Nephron (organoid): Measurements from ENCODE around the gene KIF26B.

Experiments
- H3K27ac Mint-ChIP-seq, 3 experiments: 2 replicates each; pipeline ENCODE4 v1.8.0; 2020; ENCODE audit warnings: mixed read lengths in 3 of 3, mild to moderate bottlenecking in 2 of 3, moderate library complexity in 1 of 3
- H3K27me3 Mint-ChIP-seq: 2 replicates; pipeline ENCODE4 v1.8.0; 2021; ENCODE audit warnings: low read depth, mild to moderate bottlenecking, moderate library complexity, mixed read lengths
- H3K36me3 Mint-ChIP-seq: 2 replicates; pipeline ENCODE4 v1.8.0; 2020; ENCODE audit warnings: low read depth, mixed read lengths
- H3K4me1 Mint-ChIP-seq: 2 replicates; pipeline ENCODE4 v1.8.0; 2020; ENCODE audit warnings: mixed read lengths
- H3K4me3 Mint-ChIP-seq, 3 experiments: 2 replicates each; pipeline ENCODE4 v1.8.0; 2020; ENCODE audit warnings: mild to moderate bottlenecking in 3 of 3, mixed read lengths in 3 of 3, moderate library complexity in 2 of 3
- H3K9me3 Mint-ChIP-seq: 2 replicates; pipeline ENCODE4 v1.8.0; 2020; ENCODE audit warnings: mixed read lengths
- TF ChIP-seq, protein P1 (sequence below), 3 experiments: fragments of 200-600 bp; sonication (generic); IDR thresholded peaks; one replicate each; pipeline ENCODE4 v1.5.0; 2021; ENCODE audit warnings: antibody characterized with exemption in 3 of 3; ENCODE audit not compliant: unreplicated experiment in 3 of 3

Gene KIF26B

DNA sequence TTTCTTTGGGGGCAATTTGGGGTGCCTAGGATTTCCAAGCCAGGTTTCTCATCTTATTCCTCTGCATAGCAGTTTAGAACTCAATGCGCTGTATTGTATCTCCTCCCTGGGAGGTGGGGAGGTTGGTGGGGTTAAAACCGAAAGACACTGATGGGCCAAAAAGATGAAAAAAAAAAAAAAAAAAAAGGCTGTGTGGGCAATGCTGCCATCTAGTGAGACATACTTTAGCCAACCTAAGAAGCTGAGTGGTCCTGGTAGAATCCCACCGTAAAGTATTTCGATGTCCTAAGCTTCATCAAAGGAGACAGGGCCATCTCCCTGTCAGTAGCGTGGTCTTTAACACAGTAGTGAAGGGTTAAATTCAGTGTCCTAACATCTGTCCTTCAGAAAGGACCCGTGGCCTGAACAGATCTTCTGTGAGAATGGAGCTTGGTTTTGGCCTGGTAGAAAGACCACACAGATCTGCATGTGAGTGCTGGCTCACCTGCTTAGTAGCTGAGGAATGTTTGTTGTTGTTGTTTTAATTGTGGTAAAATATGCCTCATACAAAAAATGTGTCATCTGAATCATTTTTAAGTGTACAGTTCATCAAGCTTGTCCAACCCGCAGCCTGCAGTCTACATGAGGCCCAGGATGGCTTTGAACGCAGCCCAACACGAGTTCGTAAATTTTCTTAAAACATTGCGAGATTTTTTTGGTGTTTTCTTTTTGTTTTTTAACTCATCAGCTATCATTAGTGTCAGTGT is 226.2 kb downstream of the KIF26B start:
- peaks cover 17% of the 10 kb centered on the region for H3K27me3 Mint-ChIP-seq
- no peaks in the 10 kb centered on the region for H3K9me3 Mint-ChIP-seq
- H3K4me1 Mint-ChIP-seq: no peaks in the 10 kb centered on the region
- peaks cover 17% of the 10 kb centered on the region for H3K36me3 Mint-ChIP-seq
- H3K27ac Mint-ChIP-seq: no peak overlapping the region
- H3K4me3 Mint-ChIP-seq: no peak overlapping the region
- TF ChIP-seq, protein P1, sequence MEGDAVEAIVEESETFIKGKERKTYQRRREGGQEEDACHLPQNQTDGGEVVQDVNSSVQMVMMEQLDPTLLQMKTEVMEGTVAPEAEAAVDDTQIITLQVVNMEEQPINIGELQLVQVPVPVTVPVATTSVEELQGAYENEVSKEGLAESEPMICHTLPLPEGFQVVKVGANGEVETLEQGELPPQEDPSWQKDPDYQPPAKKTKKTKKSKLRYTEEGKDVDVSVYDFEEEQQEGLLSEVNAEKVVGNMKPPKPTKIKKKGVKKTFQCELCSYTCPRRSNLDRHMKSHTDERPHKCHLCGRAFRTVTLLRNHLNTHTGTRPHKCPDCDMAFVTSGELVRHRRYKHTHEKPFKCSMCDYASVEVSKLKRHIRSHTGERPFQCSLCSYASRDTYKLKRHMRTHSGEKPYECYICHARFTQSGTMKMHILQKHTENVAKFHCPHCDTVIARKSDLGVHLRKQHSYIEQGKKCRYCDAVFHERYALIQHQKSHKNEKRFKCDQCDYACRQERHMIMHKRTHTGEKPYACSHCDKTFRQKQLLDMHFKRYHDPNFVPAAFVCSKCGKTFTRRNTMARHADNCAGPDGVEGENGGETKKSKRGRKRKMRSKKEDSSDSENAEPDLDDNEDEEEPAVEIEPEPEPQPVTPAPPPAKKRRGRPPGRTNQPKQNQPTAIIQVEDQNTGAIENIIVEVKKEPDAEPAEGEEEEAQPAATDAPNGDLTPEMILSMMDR (IDR thresholded peaks at IDR 0.05; ENCODE audit: unreplicated experiment in 3 of 3): peak; percentile 45 to 57 (median 55)

DNA sequence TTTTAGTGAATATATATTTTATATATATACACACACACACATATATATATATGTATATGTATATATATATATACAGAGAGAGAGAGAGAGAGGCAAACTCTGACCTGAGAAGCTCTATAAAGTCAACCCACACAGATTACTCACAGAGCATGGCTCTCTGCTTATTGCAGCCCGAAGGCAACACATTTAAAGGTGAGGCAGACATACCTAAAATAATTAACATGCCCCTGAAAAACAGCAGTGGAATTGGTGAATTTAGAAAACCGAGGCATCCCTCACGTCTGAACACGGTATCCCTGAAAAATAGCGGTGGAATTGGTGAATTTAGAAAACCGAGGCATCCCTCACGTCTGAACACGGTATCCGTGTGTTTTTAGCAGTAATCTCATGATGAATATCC is 228.2 kb downstream of the KIF26B start:
- Mint-ChIP-seq H3K36me3 (peaks cover 4% of the 10 kb centered on the region), H3K4me1 (no peaks in the 10 kb centered on the region), H3K4me3 (no peak overlapping the region), H3K27ac (no peak overlapping the region), H3K27me3 (peaks cover 20% of the 10 kb centered on the region), H3K9me3 (no peaks in the 10 kb centered on the region)
- TF ChIP-seq, protein P1 (IDR thresholded peaks at IDR 0.05; ENCODE audit: unreplicated experiment in 3 of 3): no peak

DNA sequence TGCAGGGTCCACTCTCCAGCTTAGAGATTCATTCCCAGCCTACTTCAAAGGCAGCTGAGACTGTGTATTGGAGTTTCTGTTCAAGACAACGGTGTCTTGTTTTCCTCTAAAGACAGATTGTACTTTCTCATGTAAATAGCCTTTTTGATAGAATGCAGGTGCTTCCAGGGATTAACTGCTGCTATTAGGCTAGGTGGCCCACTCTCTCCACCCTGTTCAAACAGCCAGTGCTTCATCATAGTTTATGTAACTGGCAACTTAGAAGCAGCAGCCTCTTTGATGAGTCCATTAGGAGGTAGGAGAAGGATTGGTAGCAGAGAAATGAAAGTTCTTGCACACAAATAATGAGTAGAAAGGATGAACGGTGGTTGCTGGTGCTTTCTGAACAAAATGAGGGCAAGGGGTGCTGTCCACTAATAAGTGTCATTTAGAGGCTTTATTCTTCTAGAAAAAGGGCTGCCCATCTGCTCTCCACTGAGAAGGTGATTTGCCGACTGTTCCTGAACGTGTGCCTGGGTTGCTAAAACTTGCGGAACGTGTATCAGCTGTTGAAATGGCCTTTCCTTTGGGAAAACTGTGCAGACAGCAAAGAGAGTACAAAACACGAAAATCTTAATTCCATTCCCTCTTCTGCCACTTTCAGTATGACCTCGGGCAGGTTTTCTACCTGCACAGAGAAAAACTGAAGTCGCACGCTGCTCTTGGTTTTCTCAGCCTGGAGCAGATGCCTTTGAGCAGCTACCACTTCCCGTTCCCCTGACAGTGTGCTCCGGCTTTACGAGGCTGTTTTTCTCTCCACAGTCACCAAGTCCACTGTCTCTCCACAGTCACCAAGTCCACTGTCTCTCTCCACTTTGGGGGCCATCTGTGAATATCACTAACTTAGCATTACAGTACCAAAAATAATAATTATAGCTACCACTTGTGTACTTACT is 228.9 kb downstream of the KIF26B start:
- TF ChIP-seq, protein P1 (IDR thresholded peaks at IDR 0.05; ENCODE audit: unreplicated experiment in 3 of 3): no peak
- H3K9me3 Mint-ChIP-seq: no peaks in the 10 kb centered on the region
- H3K27me3 Mint-ChIP-seq: peaks cover 19% of the 10 kb centered on the region
- peaks cover 3% of the 10 kb centered on the region for H3K36me3 Mint-ChIP-seq
- no peak overlapping the region for H3K27ac Mint-ChIP-seq
- peaks cover 4% of the 10 kb centered on the region for H3K4me1 Mint-ChIP-seq
- no peak overlapping the region for H3K4me3 Mint-ChIP-seq

DNA sequence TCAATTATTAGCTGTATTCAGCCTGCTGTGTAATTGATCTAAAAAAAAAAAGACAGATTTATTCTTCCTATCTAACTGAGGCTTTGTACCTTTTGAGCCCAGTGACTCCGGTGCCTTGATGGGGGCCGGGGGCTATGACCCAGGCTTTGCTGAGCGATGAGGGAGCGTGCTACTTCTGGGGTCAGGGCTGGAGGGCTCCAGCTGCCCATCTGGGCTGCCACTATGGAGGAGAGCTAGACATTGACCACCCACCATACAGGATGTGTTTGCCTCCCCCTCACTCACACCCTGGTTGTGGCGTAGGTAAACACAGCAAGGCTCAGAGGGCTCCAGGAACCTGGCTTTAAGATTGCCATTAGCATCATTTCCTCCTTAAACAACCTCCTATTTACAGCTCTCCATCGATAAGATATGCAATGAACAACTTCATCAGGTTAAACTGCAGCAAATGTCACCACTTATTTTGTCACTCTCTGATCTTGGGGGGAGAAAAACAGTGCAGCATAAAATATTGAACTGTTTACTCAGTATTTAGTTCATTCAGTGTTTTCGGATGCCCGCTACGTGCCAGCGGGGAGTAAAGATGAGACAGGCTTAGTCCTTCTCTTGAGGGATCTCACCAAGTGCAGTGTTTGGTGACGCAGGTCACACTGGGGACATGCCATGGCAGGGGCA is 231.6 kb downstream of the KIF26B start:
- Mint-ChIP-seq H3K36me3 (peaks cover 3% of the 10 kb centered on the region), H3K27me3 (peaks cover 14% of the 10 kb centered on the region), H3K4me1 (peaks cover 12% of the 10 kb centered on the region), H3K9me3 (no peaks in the 10 kb centered on the region), H3K4me3 (no peak overlapping the region), H3K27ac (no peak overlapping the region)
- TF ChIP-seq, protein P1 (IDR thresholded peaks at IDR 0.05; ENCODE audit: unreplicated experiment in 3 of 3): no peak

DNA sequence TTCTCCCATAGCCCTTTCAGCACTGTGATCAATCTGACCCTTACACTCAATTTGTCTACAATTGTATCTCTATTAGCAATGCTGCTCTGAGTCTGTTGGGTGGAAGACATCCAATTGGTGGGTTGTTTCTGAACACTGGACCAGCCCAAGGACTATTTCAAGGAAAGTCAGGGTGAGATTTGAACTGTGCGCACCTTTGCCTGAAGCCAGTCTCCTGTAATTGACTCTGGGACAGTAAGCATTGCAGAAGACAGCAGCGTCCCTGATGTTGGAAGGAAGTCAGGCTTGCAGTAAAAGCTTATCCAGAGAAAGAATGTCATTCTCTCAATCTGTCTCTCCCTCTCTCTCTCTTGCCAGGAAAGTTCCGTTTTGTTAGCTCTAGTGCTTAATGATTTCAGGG is 233.9 kb downstream of the KIF26B start:
- Mint-ChIP-seq H3K27ac (peak overlapping the region in 2 of 3 experiments; percentile 3 to 29), H3K27me3 (peaks cover 8% of the 10 kb centered on the region), H3K36me3 (peaks cover 17% of the 10 kb centered on the region), H3K4me3 (no peak overlapping the region), H3K9me3 (peaks cover 6% of the 10 kb centered on the region), H3K4me1 (peaks cover 12% of the 10 kb centered on the region)
- TF ChIP-seq, protein P1 (IDR thresholded peaks at IDR 0.05; ENCODE audit: unreplicated experiment in 3 of 3): no peak
